ENCODE measurements around the gene NAIF1. TPM values are rescaled to one million over a fixed set of nuclear protein-coding genes. Genes with fewer than 3 reads are reported as not detected.

NAIF1 gene
- total and polyA plus RNA-seq, 12 donors, result 3.2 to 7.2 (median 5.5) TPM

- intact Hi-C loops (cut with DNase I), result no loop called here
- Histone ChIP-seq H3K4me1 (peaks cover 31 to 59% (median 48%) of the 10 kb centered on the region in 9 donors), H3K27ac (peak overlapping the region in 1 of 10 donors; percentile 97), H3K27me3 (no peaks in the 10 kb centered on the region), H3K9me3 (no peaks in the 10 kb centered on the region), H3K4me3 (no peak overlapping the region), H3K36me3 (peaks cover 7 to 79% (median 54%) of the 10 kb centered on the region in 9 donors)
- DNase-seq (no peak), ATAC-seq (peak in 1 of 8 donors; percentile 0)
- no peak for TF ChIP-seq CTCF (IDR thresholded peaks at IDR 0.05)
- WGBS, 2 donors, result 95 to 96% methylated on average over 23 of the region's 23 CpGs
These were observed 35.9 kb upstream of the NAIF1 start for GRCh38 chr9:128102861-128103588.

GRCh38 chr9:128102196-128102595, 35.1 kb upstream of the NAIF1 start:
- Histone ChIP-seq H3K4me3 (peak overlapping the region in 1 of 10 donors; percentile 8), H3K27me3 (no peaks in the 10 kb centered on the region), H3K36me3 (peaks cover 7 to 71% (median 46%) of the 10 kb centered on the region in 9 donors), H3K27ac (peak overlapping the region in 4 of 10 donors; percentile 25 to 97 (median 92)), H3K9me3 (no peaks in the 10 kb centered on the region), H3K4me1 (peaks cover 31 to 61% (median 56%) of the 10 kb centered on the region in 9 donors)
- intact Hi-C loops (cut with DNase I), result no loop called here
- DNase-seq, result no peak
- WGBS, 2 donors, result 87 to 88% methylated on average over 13 of the region's 13 CpGs
- ATAC-seq, result no peak
- TF ChIP-seq CTCF (IDR thresholded peaks at IDR 0.05), result no peak

GRCh38 chr9:128101690-128102089, 34.6 kb upstream of the NAIF1 start:
- intact Hi-C loops (cut with DNase I), result no loop called here
- Histone ChIP-seq H3K27me3 (no peaks in the 10 kb centered on the region), H3K9me3 (no peaks in the 10 kb centered on the region), H3K27ac (peak overlapping the region in 8 of 10 donors; percentile 11 to 97 (median 91)), H3K4me3 (peak overlapping the region in 1 of 10 donors; percentile 8), H3K4me1 (peaks cover 31 to 66% (median 57%) of the 10 kb centered on the region in 9 donors), H3K36me3 (peaks cover 7 to 66% (median 40%) of the 10 kb centered on the region in 9 donors)
- TF ChIP-seq CTCF (IDR thresholded peaks at IDR 0.05), result no peak
- WGBS, 2 donors, result 61 to 64% methylated on average over 20 of the region's 20 CpGs
- DNase-seq, result peak; percentile 41 to 64
- peak in 1 of 8 donors; percentile 20 for ATAC-seq

GRCh38 chr9:128101231-128101661, 34.1 kb upstream of the NAIF1 start:
- peaks cover 6 to 61% (median 38%) of the 10 kb centered on the region in 9 donors for H3K36me3 ChIP-seq
- 74 to 76% methylated on average over 12 of the region's 12 CpGs for WGBS, 2 donors
- no peak for DNase-seq

More at GRCh38 chr9:128101231-128101661, 34.1 kb upstream of the NAIF1 start:
- no peaks in the 10 kb centered on the region for H3K9me3 ChIP-seq
- no peaks in the 10 kb centered on the region for H3K27me3 ChIP-seq
- no peak overlapping the region for H3K4me3 ChIP-seq
- no peak for ATAC-seq
- peak overlapping the region in 9 of 10 donors; percentile 11 to 97 (median 90) for H3K27ac ChIP-seq
- TF ChIP-seq CTCF (IDR thresholded peaks at IDR 0.05), result no peak
- peaks cover 31 to 70% (median 57%) of the 10 kb centered on the region in 9 donors for H3K4me1 ChIP-seq
- intact Hi-C loops (cut with DNase I), result no loop called here

Measured in heart right ventricle (tissue), 16 donors.